ENCODE data around the gene PSPH. TPM values are rescaled to one million over a fixed set of nuclear protein-coding genes. Genes with fewer than 3 reads are reported as not detected.

The PSPH gene
- total and polyA plus RNA-seq, 2 donors (not counting 1 experiment from before 2014, with no cell fraction given), result 14.4 to 74.3 TPM

- Histone ChIP-seq H3K9me3 (ENCODE audit: control insufficient read depth, insufficient read depth, low read depth, low read length) (no peaks in the 10 kb centered on the region), H2AFZ (ENCODE audit: low read length) (no peak overlapping the region), H3K79me2 (ENCODE audit: control insufficient read depth, insufficient read depth, low read length) (peaks cover 12% of the 10 kb centered on the region), H3K4me2 (ENCODE audit: extremely low read depth, insufficient read depth, low read length) (peak overlapping the region; percentile 44), H3K36me3 (ENCODE audit: control insufficient read depth, insufficient read depth, low read length) (peaks cover 10% of the 10 kb centered on the region), H3K4me3 (replicated peaks in 1 of 4; ENCODE audit: control extremely low read depth in 1 of 4, insufficient read depth in 1 of 4, low read depth in 3 of 4, low read length in 4 of 4) (peak overlapping the region; percentile 65 to 96 (median 84)), H3K9ac (ENCODE audit: insufficient read depth, low read length) (no peak overlapping the region), H3K27me3 (ENCODE audit: control insufficient read depth, insufficient read depth, low read length) (no peaks in the 10 kb centered on the region), H4K20me1 (ENCODE audit: control insufficient read depth, extremely low read depth, insufficient read depth, low read length) (no peaks in the 10 kb centered on the region), H3K4me1 (ENCODE audit: control insufficient read depth, extremely low read depth, insufficient read depth, low read length) (peaks cover 16% of the 10 kb centered on the region), H3K27ac (ENCODE audit: insufficient read depth, low read length) (peak overlapping the region; percentile 82)
- TF ChIP-seq CTCF (conservative IDR thresholded peaks at IDR 0.05 in 1 of 2, IDR thresholded peaks at IDR 0.05 in 1 of 2; ENCODE audit: low read depth in 1 of 2, low read length in 2 of 2), result no peak
- TF ChIP-seq EZH2 (IDR thresholded peaks at IDR 0.05; ENCODE audit: low read length, missing control alignments), result no peak
- no peak for DNase-seq (ENCODE audit: low read depth in 2 of 2)
Observed at GRCh38 chr7:56063500-56063881, 12.2 kb upstream of the PSPH start.

GRCh38 chr7:56062382-56062781, 11.1 kb upstream of the PSPH start:
- H3K79me2 ChIP-seq (ENCODE audit: control insufficient read depth, insufficient read depth, low read length), result peaks cover 12% of the 10 kb centered on the region
- no peak overlapping the region for H3K9ac ChIP-seq (ENCODE audit: insufficient read depth, low read length)
- H3K4me3 ChIP-seq (replicated peaks in 1 of 4; ENCODE audit: control extremely low read depth in 1 of 4, insufficient read depth in 1 of 4, low read depth in 3 of 4, low read length in 4 of 4), result no peak overlapping the region
- H3K27me3 ChIP-seq (ENCODE audit: control insufficient read depth, insufficient read depth, low read length), result no peaks in the 10 kb centered on the region
- no peak overlapping the region for H3K4me2 ChIP-seq (ENCODE audit: extremely low read depth, insufficient read depth, low read length)
- H2AFZ ChIP-seq (ENCODE audit: low read length), result no peak overlapping the region
- DNase-seq (ENCODE audit: low read depth in 2 of 2), result peak; percentile 57 to 92
- H3K9me3 ChIP-seq (ENCODE audit: control insufficient read depth, insufficient read depth, low read depth, low read length), result no peaks in the 10 kb centered on the region
- H3K36me3 ChIP-seq (ENCODE audit: control insufficient read depth, insufficient read depth, low read length), result peaks cover 14% of the 10 kb centered on the region
- peak overlapping the region; percentile 45 for H3K27ac ChIP-seq (ENCODE audit: insufficient read depth, low read length)
- no peak for TF ChIP-seq CTCF (conservative IDR thresholded peaks at IDR 0.05 in 1 of 2, IDR thresholded peaks at IDR 0.05 in 1 of 2; ENCODE audit: low read depth in 1 of 2, low read length in 2 of 2)
- no peak for TF ChIP-seq EZH2 (IDR thresholded peaks at IDR 0.05; ENCODE audit: low read length, missing control alignments)
- H4K20me1 ChIP-seq (ENCODE audit: control insufficient read depth, extremely low read depth, insufficient read depth, low read length), result no peaks in the 10 kb centered on the region
- peaks cover 16% of the 10 kb centered on the region for H3K4me1 ChIP-seq (ENCODE audit: control insufficient read depth, extremely low read depth, insufficient read depth, low read length)

GRCh38 chr7:56053993-56054392, 2.7 kb upstream of the PSPH start:
- Histone ChIP-seq H3K36me3 (ENCODE audit: control insufficient read depth, insufficient read depth, low read length) (peaks cover 11% of the 10 kb centered on the region), H3K79me2 (ENCODE audit: control insufficient read depth, insufficient read depth, low read length) (peaks cover 40% of the 10 kb centered on the region)

More at GRCh38 chr7:56053993-56054392, 2.7 kb upstream of the PSPH start:
- Histone ChIP-seq H4K20me1 (ENCODE audit: control insufficient read depth, extremely low read depth, insufficient read depth, low read length) (no peaks in the 10 kb centered on the region), H3K9ac (ENCODE audit: insufficient read depth, low read length) (no peak overlapping the region), H3K27ac (ENCODE audit: insufficient read depth, low read length) (no peak overlapping the region), H2AFZ (ENCODE audit: low read length) (no peak overlapping the region), H3K4me3 (replicated peaks in 1 of 4; ENCODE audit: control extremely low read depth in 1 of 4, insufficient read depth in 1 of 4, low read depth in 3 of 4, low read length in 4 of 4) (no peak overlapping the region), H3K4me2 (ENCODE audit: extremely low read depth, insufficient read depth, low read length) (no peak overlapping the region), H3K9me3 (ENCODE audit: control insufficient read depth, insufficient read depth, low read depth, low read length) (no peaks in the 10 kb centered on the region), H3K27me3 (ENCODE audit: control insufficient read depth, insufficient read depth, low read length) (no peaks in the 10 kb centered on the region), H3K4me1 (ENCODE audit: control insufficient read depth, extremely low read depth, insufficient read depth, low read length) (no peaks in the 10 kb centered on the region)
- DNase-seq (ENCODE audit: low read depth in 2 of 2), result no peak
- TF ChIP-seq CTCF (conservative IDR thresholded peaks at IDR 0.05 in 1 of 2, IDR thresholded peaks at IDR 0.05 in 1 of 2; ENCODE audit: low read depth in 1 of 2, low read length in 2 of 2) (no peak), EZH2 (IDR thresholded peaks at IDR 0.05; ENCODE audit: low read length, missing control alignments) (no peak)

Measured in fibroblast of lung (primary cell).